ENCODE results near the gene RASL11B.

DNA sequence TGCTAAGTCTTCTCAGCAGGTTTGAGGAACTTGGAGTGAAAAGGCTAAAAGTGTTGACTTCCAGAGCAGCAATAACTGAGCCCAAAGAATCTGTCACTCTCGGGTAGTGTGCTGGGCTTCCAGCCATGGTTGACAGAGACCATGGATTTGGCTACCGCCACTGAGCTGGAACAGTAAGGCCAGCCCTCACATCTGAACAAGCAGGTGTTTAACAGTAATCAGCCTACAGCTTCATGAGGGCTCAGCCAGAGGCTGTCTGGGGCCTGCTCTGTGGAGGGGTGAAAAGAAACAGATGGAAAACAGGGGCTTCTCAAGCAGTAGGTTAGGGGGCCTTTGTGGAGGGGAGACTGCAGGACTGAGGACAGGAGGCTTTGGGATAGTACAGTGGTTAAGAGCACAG lies 14.9 kb downstream of the RASL11B start:
- no peak for TF ChIP-seq POLR2A (IDR thresholded peaks at IDR 0.05; ENCODE audit: low read length)
- no peak for TF ChIP-seq GATA1 (IDR thresholded peaks at IDR 0.05; ENCODE audit: low read depth, low read length)
